SH-SY5Y (cell line): ENCODE measurements around the gene SMAD9.

Experiments used
- GATA2 ChIP-seq: IDR thresholded peaks from 2 replicates; pipeline ENCODE4 v1.6.1; 2011; ENCODE audit warnings: mild to moderate bottlenecking, low read depth, low read length
- GATA3 ChIP-seq: IDR thresholded peaks from 2 replicates; pipeline ENCODE4 v1.6.1; 2011; ENCODE audit warnings: low read depth, mild to moderate bottlenecking, low read length, moderate library complexity

- TF ChIP-seq GATA3 (no peak), GATA2 (no peak)
These were observed 106.8 kb downstream of the SMAD9 start for GRCh38 chr13:36813225-36813624.
